Activated CD8-positive, alpha-beta memory T cell treated with anti-CD3 and anti-CD28 coated beads for 1 hour (primary cell): ENCODE data around the gene RPRD2.
"Not testable (repeated sequence)": the region's sequence is repeated elsewhere in the genome, so short reads cannot be mapped to it uniquely, and the experiment has no call there.

Source experiments
- DNase-seq, 2 donors: peaks; one replicate each; pipeline ENCODE4 v3.0.0-alpha.2; 2020; ENCODE audit warnings: low read depth in 1 of 2; ENCODE audit errors: extremely low read depth in 1 of 2

The RPRD2 gene

GRCh38 chr1:150388241-150388640, 24.3 kb downstream of the RPRD2 start:
- DNase-seq: no peak

GRCh38 chr1:150389650-150390049, 25.7 kb downstream of the RPRD2 start:
- no peak for DNase-seq

- no peak for DNase-seq
Observed at GRCh38 chr1:150392627-150393026, 28.7 kb downstream of the RPRD2 start.

GRCh38 chr1:150395115-150395514, 31.2 kb downstream of the RPRD2 start:
- not testable (repeated sequence) for DNase-seq

- DNase-seq: no peak
Observed at GRCh38 chr1:150397392-150398032, 33.6 kb downstream of the RPRD2 start.

- no peak for DNase-seq
Observed at GRCh38 chr1:150404465-150404864, 40.5 kb downstream of the RPRD2 start.

- DNase-seq: no peak
Observed at GRCh38 chr1:150405660-150406059, 41.7 kb downstream of the RPRD2 start.

- no peak for DNase-seq
Observed at GRCh38 chr1:150406483-150406882, 42.5 kb downstream of the RPRD2 start.

GRCh38 chr1:150407330-150407729, 43.4 kb downstream of the RPRD2 start:
- DNase-seq: no peak

- no peak for DNase-seq
Observed at GRCh38 chr1:150408800-150409199, 44.9 kb downstream of the RPRD2 start.

GRCh38 chr1:150409504-150410362, 45.8 kb downstream of the RPRD2 start:
- DNase-seq: no peak

- DNase-seq: no peak
Observed at GRCh38 chr1:150410582-150411101, 46.7 kb downstream of the RPRD2 start.

- DNase-seq: no peak
Observed at GRCh38 chr1:150414592-150414991, 50.6 kb downstream of the RPRD2 start.

- no peak for DNase-seq
Observed at GRCh38 chr1:150415800-150416199, 51.9 kb downstream of the RPRD2 start.

GRCh38 chr1:150420560-150421265, 56.8 kb downstream of the RPRD2 start:
- no peak for DNase-seq

GRCh38 chr1:150422541-150422940, 58.6 kb downstream of the RPRD2 start:
- DNase-seq: no peak

- DNase-seq: no peak
Observed at GRCh38 chr1:150429805-150430204, 65.9 kb downstream of the RPRD2 start.

GRCh38 chr1:150441121-150441520, 77.2 kb downstream of the RPRD2 start:
- no peak for DNase-seq

GRCh38 chr1:150444232-150444631, 80.3 kb downstream of the RPRD2 start:
- no peak for DNase-seq

- DNase-seq: no peak
Observed at GRCh38 chr1:150456146-150456647, 92.2 kb downstream of the RPRD2 start.

- DNase-seq: peak; percentile 44 to 48
Observed at GRCh38 chr1:150464422-150464826, 100.5 kb downstream of the RPRD2 start.
